GM12801 (cell line): ENCODE results near the gene PKD1.

ENCODE experiments used
- CTCF ChIP-seq: IDR thresholded peaks from one replicate; pipeline ENCODE4 v1.5.1; 2011; ENCODE audit warnings: control low read depth; ENCODE audit not compliant: insufficient read length; ENCODE audit errors: extremely low read depth

The PKD1 gene

GRCh38 chr16:2061023-2061422, 74.7 kb downstream of the PKD1 start:
- TF ChIP-seq CTCF = no peak

GRCh38 chr16:2060346-2060745, 75.4 kb downstream of the PKD1 start:
- TF ChIP-seq CTCF = no peak

DNA sequence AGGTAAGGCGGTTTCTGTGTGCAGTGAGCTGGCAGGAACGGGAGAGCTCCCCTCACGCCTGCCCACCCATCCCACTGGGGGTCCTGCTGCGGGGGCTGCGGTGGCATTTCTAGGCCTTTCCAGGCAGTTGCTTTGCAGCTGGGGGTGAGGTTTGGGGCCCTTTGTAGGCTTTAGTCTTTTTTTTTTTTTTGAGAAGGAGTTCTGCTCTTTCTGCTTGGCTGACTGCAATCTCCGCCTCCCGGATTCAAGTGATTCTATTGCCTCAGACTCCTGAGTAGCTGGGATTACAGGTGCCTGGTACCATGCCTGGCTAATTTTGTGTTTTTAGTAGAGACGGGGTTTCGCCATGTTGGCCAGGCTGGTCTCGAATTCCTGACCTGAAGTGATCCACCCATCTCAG, 76.8 kb downstream of the PKD1 start:
- no peak for TF ChIP-seq CTCF

GRCh38 chr16:2058420-2058819, 77.3 kb downstream of the PKD1 start:
- TF ChIP-seq CTCF = no peak

- no peak for TF ChIP-seq CTCF
Observed at GRCh38 chr16:2057438-2057837, 78.3 kb downstream of the PKD1 start.

- TF ChIP-seq CTCF = no peak
Observed at GRCh38 chr16:2056681-2057407, 78.9 kb downstream of the PKD1 start.

DNA sequence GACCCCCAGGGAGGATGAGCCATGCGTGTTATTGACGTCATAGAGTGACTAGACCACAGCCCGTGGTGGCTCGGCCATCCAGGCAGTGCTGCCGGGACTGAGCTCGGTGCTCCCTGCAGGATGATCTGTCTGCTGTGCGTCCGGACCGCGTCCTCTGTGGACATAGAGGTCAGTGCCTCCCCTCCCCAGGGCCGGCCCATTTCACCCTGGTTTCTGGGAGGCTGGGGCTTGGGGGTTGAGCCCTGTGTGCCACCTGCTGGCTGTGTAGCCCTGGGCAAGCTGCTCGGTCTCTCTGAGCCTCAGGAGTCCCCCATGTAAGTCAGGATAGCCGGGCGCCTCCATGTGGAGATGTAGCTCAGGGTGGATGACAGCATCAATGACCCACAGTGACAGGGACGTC, 79.6 kb downstream of the PKD1 start:
- TF ChIP-seq CTCF = no peak
